ENCODE measurements around the gene RASA2. TPM values are rescaled to one million over a fixed set of nuclear protein-coding genes. Genes with fewer than 3 reads are reported as not detected.

The RASA2 gene
- total RNA-seq, 2 donors from 2014 or later = 15.4 to 23.1 TPM

GRCh38 chr3:141546081-141546480 is 59.3 kb downstream of the RASA2 start:
- H3K4me1 ChIP-seq (ENCODE audit: control insufficient read depth in 1 of 2, low read depth in 2 of 2) = no peaks in the 10 kb centered on the region
- DNase-seq (ENCODE audit: low spot score) (no peak), ATAC-seq (ENCODE audit: insufficient number of reproducible peaks, low FRiP score, low read depth) (no peak)
- no peaks in the 10 kb centered on the region for H3K27me3 ChIP-seq (replicated peaks; ENCODE audit: insufficient read depth)
- peaks cover 4% of the 10 kb centered on the region for H3K9me3 ChIP-seq
- no peak overlapping the region for H3K27ac ChIP-seq
- TF ChIP-seq, protein P1, sequence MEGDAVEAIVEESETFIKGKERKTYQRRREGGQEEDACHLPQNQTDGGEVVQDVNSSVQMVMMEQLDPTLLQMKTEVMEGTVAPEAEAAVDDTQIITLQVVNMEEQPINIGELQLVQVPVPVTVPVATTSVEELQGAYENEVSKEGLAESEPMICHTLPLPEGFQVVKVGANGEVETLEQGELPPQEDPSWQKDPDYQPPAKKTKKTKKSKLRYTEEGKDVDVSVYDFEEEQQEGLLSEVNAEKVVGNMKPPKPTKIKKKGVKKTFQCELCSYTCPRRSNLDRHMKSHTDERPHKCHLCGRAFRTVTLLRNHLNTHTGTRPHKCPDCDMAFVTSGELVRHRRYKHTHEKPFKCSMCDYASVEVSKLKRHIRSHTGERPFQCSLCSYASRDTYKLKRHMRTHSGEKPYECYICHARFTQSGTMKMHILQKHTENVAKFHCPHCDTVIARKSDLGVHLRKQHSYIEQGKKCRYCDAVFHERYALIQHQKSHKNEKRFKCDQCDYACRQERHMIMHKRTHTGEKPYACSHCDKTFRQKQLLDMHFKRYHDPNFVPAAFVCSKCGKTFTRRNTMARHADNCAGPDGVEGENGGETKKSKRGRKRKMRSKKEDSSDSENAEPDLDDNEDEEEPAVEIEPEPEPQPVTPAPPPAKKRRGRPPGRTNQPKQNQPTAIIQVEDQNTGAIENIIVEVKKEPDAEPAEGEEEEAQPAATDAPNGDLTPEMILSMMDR (IDR thresholded peaks at IDR 0.05) = no peak
- H3K4me3 ChIP-seq = no peak overlapping the region
- H3K36me3 ChIP-seq = no peaks in the 10 kb centered on the region

DNA sequence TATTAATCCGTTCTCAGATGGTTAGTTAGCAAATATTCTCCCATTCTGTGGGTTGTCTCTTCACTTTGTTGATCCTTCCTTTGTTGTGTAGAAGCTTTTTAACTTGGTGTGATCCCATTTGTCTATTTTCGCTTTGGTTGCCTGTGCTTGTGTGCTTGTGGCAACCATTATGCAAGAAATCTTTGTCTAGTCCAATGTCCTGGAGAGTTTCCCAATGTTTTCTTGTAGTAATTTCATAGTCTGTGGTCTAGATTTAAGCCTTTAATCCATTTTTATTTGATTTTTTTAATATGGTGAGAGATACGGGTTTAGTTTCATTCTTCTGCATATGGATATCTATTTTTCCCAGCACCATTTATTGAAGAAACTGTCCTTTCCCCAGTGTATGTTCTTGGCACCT is 59.8 kb downstream of the RASA2 start:
- H3K4me1 ChIP-seq (ENCODE audit: control insufficient read depth in 1 of 2, low read depth in 2 of 2) = no peaks in the 10 kb centered on the region
- DNase-seq (ENCODE audit: low spot score) (no peak), ATAC-seq (ENCODE audit: insufficient number of reproducible peaks, low FRiP score, low read depth) (no peak)
- H3K9me3 ChIP-seq = peaks cover 4% of the 10 kb centered on the region
- H3K27me3 ChIP-seq (replicated peaks; ENCODE audit: insufficient read depth) = no peaks in the 10 kb centered on the region
- H3K4me3 ChIP-seq = no peak overlapping the region
- no peak overlapping the region for H3K27ac ChIP-seq
- H3K36me3 ChIP-seq = no peaks in the 10 kb centered on the region
- TF ChIP-seq, protein P1 (IDR thresholded peaks at IDR 0.05) = no peak

DNA sequence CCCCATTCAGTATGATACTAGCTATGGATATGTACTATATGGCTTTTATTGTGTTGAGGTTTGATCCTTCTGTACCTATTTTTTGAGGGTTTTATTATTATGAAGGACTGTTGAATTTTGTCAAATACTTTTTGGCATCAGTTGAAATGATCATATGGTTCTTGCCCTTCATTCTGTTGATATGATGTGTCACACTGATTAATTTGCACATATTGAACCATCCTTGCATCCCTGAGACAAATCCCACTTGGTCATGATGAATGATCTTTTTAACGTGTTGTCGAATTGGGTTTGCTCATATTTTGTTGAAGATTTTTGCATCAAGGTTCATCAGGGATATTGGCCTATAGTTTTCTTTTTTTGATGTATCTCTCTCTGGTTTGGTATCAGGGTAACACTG is 61.0 kb downstream of the RASA2 start:
- DNase-seq (ENCODE audit: low spot score) (no peak), ATAC-seq (ENCODE audit: insufficient number of reproducible peaks, low FRiP score, low read depth) (no peak)
- Histone ChIP-seq H3K4me1 (ENCODE audit: control insufficient read depth in 1 of 2, low read depth in 2 of 2) (peaks cover 0 to 4% of the 10 kb centered on the region in 2 donors), H3K4me3 (no peak overlapping the region), H3K9me3 (peaks cover 4% of the 10 kb centered on the region), H3K27ac (no peak overlapping the region), H3K27me3 (replicated peaks; ENCODE audit: insufficient read depth) (no peaks in the 10 kb centered on the region), H3K36me3 (no peaks in the 10 kb centered on the region)
- TF ChIP-seq, protein P1 (IDR thresholded peaks at IDR 0.05) = no peak

DNA sequence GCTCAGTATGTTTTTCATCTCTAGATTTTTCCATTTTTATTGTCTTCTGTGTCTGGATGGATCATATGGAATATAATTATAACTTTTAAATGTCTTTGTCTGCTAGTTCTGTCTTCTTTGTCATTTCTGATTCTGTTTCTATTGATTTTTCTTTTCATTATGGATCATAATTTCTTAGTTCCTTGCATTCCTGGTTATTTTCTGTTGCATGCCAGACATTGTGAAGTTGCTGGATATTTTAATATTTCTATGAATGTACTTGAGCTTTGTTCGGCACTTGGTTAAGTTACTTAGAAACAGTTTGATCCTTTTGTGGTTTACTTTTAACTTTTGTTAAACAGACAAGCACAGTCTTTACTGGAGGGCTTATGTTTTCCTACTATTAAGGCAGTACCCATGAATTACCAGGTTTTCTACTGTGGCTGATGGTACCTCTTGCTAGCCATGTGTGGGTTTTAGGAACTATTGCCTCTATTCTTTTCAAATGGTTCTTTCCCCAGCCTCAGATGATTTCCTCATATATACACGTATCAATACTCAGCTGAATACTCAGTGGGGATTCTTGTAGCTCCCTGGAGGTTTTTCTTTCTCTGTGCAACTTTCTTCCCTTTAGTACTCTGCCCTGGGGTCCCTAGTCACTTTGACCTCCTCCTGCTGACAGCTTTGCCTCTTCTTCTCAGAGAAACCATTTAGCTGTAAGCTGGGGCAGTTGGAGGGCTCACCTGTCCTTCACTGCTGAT is 64.3 kb downstream of the RASA2 start:
- H3K4me1 ChIP-seq (ENCODE audit: control insufficient read depth in 1 of 2, low read depth in 2 of 2) = peaks cover 0 to 4% of the 10 kb centered on the region in 2 donors
- H3K4me3 ChIP-seq = no peak overlapping the region
- ATAC-seq (ENCODE audit: insufficient number of reproducible peaks, low FRiP score, low read depth) = no peak
- H3K9me3 ChIP-seq = no peaks in the 10 kb centered on the region
- no peaks in the 10 kb centered on the region for H3K27me3 ChIP-seq (replicated peaks; ENCODE audit: insufficient read depth)
- no peak overlapping the region for H3K27ac ChIP-seq
- TF ChIP-seq, protein P1 (IDR thresholded peaks at IDR 0.05) = no peak
- DNase-seq (ENCODE audit: low spot score) = no peak
- peaks cover 3% of the 10 kb centered on the region for H3K36me3 ChIP-seq

GRCh38 chr3:141552440-141552991 is 65.7 kb downstream of the RASA2 start:
- Histone ChIP-seq H3K36me3 (peaks cover 6% of the 10 kb centered on the region), H3K27ac (no peak overlapping the region), H3K4me1 (ENCODE audit: control insufficient read depth in 1 of 2, low read depth in 2 of 2) (peaks cover 0 to 4% of the 10 kb centered on the region in 2 donors), H3K4me3 (no peak overlapping the region), H3K9me3 (no peaks in the 10 kb centered on the region), H3K27me3 (replicated peaks; ENCODE audit: insufficient read depth) (no peaks in the 10 kb centered on the region)
- ATAC-seq (ENCODE audit: insufficient number of reproducible peaks, low FRiP score, low read depth) (no peak), DNase-seq (ENCODE audit: low spot score) (no peak)
- TF ChIP-seq, protein P1 (IDR thresholded peaks at IDR 0.05) = no peak
